GM13976 (cell line): ENCODE measurements around the gene USB1.

ENCODE experiments used
- DNase-seq: peaks from one replicate; pipeline ENCODE4 v3.0.0; 2012; ENCODE audit warnings: low spot score
- CTCF ChIP-seq: IDR thresholded peaks from 2 replicates; pipeline ENCODE4 v1.5.1; 2012; ENCODE audit warnings: borderline replicate concordance, mild to moderate bottlenecking; ENCODE audit not compliant: insufficient read depth; ENCODE audit errors: extremely low read depth, missing control alignments, control extremely low read depth
- in situ Hi-C: fragments of 300-500 bp; cut with MboI; formaldehyde crosslinking; loops from one replicate; pipeline ENCODE4 v1.12.0; 2022; ENCODE audit warnings: low sequenced_read_pairs, mixed read lengths, inconsistent platforms; ENCODE audit not compliant: unreplicated experiment

The USB1 gene

GRCh38 chr16:58041628-58041955, 40.4 kb downstream of the USB1 start:
- in situ Hi-C loops: no loop called here
- DNase-seq: no peak
- no peak for TF ChIP-seq CTCF

- no peak for TF ChIP-seq CTCF
- in situ Hi-C loops: no loop called here
- no peak for DNase-seq
Measured at GRCh38 chr16:58042001-58042885, 41.0 kb downstream of the USB1 start.

GRCh38 chr16:58042886-58043515, 41.8 kb downstream of the USB1 start:
- TF ChIP-seq CTCF: no peak
- in situ Hi-C loops: no loop called here
- no peak for DNase-seq

DNA sequence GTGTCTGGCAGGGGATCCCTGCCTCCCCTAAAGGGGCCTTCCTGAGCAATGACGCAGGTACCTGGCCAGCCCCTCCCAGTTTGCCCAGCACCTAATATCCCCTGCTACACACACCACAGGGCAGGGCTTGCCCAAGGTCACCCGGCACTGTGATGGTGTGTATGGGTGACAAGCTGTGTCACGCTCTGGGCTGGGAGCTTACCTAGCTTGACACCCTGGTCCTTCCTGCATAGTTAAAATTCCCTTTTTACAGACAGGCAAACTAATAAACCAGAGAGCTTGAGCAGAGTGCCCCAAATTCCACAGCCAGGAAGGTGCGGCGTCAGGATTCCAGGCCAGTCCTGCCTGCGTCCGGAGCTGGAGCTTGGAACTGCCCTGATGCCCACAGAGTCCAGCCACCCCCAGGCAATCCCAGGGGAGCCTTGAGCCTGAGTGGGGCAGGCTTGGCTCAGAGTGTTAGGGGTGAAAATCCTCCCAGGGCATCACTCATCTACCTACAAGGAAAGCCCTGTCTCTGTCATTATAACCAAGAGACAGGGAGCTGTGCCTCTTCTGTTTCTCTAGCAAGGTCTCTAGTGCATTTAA, 42.5 kb downstream of the USB1 start:
- in situ Hi-C loops: no loop called here
- DNase-seq: no peak
- no peak for TF ChIP-seq CTCF

DNA sequence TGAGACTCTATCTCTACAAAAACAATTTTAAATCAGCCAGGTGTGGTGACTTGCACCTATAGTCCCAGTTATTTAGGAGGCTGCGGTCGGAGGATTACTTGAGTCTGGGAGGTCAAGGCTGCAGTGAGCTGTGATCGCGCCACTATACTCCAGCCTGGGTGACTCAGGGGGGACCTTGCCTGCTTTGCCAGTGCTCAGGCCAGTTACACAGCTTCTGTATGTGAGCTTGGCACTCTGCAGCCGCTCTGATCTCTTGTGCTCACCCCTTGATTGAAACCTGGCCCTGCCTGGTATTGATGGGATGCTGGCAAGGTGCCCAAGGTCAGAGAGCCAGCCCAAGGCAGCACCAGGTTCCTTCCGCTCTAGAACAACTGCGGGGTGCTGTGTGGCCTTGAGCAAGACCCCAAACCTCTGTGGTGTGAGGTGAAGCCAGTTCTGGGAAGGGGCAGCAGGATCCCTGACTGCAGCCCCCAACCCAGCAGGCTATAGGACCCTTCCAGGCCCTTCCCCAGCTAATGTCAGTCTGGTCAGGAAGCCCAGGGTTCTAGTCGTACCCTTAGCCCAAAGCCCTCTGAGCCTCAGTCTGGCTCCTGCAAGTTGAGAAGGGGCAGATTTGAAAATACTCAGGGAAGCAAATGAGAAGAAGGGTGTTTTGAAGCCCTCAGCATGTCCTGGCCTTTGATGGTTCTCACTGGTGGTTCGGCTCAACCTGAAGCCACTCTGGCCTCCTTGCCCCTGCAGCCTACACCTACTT, 43.2 kb downstream of the USB1 start:
- in situ Hi-C loops: no loop called here
- no peak for DNase-seq
- no peak for TF ChIP-seq CTCF

DNA sequence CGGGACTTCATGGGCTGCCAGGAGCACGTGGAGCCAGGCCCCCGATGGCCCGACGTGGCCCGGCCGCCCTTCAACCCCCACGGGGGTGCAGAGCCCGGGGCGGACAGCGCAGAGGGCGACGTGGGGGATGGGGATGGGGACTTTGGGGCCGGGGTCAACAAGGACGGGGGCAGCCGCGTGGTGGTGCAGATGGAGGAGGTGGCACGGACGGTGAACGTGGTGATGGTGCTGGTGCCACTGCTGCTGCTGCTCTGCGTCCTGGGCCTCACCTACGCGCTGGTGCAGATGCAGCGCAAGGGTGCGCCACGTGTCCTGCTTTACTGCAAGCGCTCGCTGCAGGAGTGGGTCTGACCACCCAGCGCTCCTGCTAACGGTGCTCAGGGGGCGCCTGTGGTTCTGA, 43.9 kb downstream of the USB1 start:
- in situ Hi-C loops: no loop called here
- TF ChIP-seq CTCF: no peak
- DNase-seq: no peak
